AG20443 (cell line): ENCODE data around the gene HIPK2.

ENCODE experiments used
- DNase-seq: peaks from one replicate; pipeline ENCODE4 v3.0.0; 2012; ENCODE audit warnings: low spot score, mixed read lengths

Gene HIPK2

DNA sequence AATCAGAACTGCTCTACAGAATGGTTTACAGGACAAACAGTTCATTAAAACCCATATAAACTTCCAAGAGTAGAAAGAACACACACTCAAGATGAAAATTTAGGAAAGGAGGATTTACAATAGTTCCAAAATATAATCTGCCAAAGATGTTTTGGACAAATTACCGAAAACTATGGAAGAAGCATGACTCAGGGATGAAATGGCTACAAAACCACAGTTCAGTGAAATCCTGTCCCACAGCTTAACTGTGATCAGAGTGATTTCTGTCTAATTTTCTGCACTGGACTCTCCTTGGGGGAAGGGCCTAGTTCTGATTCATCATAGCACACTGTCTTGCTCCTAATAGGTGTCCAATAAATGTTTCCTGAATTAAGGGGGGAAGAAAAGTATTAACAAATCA lies 82.2 kb downstream of the HIPK2 start:
- peak; percentile 57 for DNase-seq

DNA sequence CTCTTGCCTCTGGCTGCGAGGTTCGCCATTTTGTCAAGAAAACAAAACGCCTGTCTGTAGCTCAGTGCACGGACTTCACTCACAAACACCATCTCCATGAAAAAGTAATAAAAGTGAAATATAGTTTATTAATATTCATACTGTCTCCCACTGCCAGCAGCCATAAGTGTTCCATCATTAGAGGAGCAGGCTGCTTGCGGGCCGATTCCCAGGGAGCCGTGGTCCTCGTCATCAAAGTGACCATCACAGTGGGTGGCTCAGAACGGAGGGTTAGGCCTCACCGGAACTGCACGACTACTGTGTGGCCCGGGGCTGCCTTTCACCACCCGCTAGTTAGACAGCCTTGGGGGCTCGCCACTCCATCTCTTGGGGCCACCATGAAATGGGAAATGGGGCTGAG lies 82.7 kb downstream of the HIPK2 start:
- DNase-seq = no peak

DNA sequence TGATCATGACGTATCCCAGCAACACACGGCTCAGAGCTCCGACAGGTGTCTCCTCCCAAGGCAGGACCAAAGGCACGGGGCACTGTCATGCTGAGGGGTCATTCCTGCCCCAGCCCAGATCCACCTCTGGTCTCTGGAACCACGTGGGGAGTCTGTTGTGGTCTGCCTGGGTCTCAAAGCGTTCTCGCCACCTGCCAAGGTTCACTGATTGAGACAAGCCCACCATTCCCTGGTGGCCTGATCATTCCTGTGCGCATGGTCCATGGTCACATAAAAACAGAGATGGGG lies 83.5 kb downstream of the HIPK2 start:
- no peak for DNase-seq

DNA sequence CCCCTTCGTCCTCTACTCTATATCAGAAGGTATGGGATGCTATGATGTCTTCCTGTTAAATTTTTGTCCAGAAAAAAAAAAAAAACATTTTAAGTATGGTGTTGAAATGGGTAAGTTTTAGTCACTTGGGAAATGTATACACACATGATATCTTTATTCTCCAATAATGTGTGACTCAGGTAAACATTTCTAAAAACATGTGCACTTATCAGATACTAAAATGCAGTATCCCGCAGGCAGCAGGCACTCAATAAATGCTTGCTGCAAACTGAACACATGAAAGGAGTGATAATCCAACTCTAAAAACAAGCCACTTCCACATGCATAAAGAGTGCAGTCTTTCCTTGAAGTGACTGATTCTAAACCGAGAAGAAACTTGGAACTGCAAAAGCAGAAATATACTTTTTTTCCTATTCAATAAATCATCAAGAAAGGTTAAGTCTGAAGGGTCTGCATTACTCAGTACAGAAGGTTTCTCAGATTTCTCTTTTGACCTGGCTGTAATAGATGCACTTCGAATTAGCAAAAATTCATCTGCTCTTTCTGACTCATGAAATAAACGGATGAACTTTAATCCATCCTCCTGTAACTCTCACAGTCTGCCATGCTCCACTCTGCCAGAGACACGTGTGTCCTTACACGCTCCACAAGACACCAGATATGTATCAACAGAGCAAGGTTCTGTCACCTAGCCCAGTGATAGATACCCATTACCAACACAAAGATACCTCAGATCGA lies 84.0 kb downstream of the HIPK2 start:
- no peak for DNase-seq

DNA sequence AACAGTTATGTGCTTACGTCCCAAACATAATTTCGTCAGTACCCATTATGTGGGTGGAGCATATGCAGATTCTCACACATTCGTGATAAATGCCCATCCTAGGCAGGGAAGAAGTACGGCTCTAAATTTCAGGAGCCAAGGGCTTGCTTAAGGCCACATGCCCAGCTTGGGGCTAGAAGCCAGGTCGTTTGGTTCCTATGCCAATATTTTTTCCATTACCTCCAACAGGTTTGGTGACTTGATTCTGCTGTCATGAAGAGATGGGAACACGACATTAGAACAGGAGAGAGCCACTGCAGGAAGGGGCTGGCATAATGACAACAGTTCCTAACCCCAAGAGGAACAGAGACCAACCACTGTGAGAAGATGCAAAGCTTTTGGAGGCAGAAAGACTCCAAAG lies 85.1 kb downstream of the HIPK2 start:
- DNase-seq = no peak

DNA sequence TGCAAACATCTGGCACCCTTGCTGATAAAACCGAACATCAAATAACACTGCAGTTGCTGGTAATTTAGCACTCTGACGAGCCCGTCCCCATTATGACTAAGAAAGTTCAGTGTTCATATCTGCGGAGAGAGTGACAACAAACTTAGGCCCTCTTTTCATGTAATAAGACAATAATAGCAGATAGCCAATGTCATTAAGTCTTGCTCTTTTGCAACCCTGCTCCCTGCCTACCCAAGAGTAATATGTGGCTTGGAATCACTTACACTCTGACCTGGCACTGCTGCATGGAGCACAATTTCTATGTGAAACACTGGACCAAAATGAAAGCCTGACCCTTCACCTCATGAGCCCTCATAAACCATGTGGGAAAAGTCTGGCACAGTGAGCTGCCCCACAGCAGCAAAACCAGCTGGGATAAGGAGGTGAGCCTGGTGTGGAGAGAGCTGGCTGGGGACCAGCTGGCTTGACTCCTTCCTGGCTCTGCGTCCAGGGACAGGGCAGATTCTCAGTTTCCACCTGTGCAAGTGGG lies 86.5 kb downstream of the HIPK2 start:
- no peak for DNase-seq

DNA sequence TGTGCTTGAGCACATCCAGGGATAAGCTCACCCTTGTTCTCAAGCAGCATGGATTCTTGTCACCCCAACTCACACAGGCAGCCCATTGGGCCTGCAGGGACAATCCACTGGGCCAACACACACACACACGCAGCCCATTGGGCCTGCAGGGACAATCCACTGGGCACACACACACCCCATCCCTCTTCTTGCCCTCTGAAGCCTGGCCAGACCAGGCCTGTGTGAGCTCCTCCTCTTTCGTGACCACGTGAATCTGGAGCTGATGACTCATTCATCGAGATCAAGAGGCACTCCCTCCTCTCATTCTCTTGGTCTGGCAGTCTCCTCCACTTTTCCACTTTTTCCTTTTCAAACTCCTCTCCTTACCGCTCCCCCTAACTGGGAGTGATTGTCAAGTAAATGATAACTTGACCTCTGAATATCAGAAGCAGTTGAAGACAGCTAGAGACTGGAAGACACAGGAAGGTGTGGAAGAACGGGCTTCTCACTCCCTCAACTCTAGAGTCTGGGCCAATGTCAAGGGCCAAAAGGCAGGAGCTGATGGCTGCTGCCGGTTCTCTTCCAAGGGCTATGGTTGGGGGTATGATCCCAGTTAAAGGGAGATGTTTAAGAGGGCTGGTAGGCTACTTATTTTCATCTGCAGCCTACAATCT lies 89.7 kb downstream of the HIPK2 start:
- DNase-seq = peak; percentile 46

DNA sequence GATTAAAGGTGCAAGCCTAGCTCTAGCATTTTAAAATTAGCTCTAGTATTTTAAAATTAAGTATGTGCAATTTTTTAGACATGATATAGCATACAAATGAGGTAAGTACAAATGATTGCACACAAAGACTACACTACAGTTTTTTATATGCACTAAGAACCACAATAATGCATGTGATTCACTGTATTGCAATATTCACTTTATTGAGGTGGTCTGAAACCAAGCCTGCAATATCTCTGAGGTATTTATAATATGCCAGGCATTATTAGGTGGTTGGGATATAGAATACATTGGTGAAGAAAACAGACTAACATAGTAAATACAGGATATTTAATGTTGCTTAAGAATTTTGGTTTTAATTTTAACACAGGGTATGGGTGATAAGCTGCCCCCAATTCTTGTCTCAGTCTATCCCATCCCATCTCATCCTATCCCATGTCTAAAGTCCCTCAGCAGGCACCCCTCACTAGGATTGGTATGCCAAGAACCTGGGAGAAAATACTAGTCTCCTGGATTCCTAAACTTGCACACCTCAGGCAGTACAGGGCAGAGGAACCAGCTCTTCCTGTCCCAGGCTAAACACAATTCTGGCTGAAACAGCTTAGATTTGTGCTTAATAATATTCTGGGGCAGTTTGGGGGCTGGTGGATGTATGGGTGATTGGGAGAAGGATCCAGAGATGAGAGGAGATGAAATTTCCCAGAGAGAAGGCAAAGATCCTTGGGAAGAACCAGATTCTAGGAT lies 90.4 kb downstream of the HIPK2 start:
- no peak for DNase-seq

DNA sequence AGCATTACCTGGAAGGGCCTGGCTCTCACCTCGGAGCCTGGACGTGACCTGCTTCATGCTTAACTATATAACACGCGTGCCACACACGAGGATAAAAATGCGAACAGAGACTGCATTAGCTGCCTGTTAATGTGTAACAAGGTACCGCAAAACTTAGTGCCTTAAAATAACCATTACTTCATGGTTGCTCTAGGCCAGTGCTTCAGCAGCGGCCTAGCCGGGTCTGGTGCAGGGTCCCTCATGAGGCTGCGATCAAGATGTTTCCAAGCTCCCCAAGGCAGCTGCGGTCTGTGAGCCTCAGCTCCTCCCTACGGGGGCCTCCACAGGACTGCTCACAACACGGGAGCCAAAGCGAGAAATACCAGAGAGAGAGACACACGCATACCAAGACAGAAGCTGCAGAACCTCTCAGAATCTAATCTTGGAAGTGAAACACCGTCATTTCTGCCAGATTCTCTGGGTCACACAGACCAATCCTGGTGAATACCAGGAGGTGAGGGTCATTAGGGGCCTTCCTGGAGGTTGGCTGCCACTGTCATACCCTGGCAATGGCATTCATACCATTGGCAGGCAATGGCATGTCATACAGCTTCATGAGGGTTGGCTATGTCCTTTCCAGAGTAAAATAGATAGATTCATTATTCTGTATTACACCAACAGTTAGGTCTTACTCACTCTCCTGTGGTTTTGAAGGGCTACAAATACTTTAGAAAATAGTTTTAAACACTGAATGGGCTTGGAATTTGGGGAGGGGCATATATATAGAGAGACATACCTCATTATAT lies 94.5 kb downstream of the HIPK2 start:
- DNase-seq = peak; percentile 68

DNA sequence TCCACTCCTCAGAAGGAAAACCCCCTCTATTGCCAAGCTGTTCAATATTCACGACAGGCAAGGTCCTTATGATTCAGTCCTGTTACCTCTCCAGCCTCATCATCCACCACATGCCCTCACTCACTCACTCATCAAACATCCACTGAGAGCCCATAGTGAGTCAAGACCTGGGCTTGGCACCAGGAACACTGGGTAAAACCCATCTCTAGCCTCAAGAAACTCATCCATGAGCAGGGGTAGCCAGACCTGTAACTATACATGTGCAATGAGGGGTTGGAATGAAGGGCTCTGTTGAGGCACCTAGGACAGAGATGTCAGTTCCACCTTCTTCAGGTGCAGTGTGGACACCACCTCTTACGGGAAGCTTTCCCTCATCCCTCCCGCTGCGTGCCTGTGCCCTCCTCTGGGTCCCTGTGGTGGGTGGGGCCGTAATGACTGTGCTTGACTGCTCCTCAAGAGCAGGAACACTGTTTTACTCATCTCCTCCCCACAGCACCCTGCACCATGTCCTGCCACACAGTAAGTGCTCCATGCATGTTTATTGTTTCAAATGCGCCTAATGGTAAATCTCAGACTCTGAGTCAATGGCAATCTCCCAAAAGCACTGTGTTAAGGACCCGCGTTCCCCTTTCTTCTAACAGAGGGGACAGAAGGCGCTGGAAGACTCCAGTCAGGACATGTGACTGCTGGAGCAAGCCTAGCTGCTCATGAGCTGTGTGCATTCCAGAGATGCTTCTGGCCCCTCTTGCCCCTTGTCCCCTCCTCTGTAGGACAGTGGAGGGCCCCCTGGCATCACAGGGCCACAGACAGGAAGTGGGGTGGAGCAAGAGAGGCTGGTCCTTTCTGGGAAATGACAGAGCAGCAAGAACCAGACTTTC lies 95.4 kb downstream of the HIPK2 start:
- peak; percentile 60 for DNase-seq

DNA sequence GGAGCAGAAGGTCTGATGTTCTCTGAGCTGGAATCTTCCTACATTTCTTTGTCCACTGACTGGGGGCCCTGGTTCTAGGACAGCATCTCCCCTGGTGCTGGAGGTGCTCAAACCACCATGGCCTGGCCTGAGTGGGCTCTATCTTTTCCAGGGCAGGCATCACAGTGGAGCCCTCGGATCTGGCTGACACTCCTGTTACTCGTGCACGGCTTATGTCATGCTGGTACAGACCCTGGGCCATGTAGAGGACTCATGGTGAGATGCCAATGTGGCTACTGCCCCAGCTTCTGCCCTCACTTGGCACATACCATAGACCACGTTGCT lies 96.0 kb downstream of the HIPK2 start:
- DNase-seq = no peak

DNA sequence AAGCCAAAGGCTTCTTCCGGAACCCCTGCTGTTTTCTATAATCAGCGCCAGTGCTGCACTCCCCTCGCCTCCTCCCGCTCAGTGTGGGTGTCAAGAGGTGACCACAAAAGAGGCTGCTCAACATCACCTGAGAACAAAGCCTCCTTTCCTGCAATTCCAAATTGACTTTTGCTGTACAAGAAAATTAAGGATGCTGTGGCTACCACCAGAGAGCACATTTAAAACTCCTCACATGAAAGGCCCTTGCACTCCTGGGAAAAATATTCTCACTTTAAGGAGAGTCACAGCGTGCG lies 96.4 kb downstream of the HIPK2 start:
- no peak for DNase-seq

DNA sequence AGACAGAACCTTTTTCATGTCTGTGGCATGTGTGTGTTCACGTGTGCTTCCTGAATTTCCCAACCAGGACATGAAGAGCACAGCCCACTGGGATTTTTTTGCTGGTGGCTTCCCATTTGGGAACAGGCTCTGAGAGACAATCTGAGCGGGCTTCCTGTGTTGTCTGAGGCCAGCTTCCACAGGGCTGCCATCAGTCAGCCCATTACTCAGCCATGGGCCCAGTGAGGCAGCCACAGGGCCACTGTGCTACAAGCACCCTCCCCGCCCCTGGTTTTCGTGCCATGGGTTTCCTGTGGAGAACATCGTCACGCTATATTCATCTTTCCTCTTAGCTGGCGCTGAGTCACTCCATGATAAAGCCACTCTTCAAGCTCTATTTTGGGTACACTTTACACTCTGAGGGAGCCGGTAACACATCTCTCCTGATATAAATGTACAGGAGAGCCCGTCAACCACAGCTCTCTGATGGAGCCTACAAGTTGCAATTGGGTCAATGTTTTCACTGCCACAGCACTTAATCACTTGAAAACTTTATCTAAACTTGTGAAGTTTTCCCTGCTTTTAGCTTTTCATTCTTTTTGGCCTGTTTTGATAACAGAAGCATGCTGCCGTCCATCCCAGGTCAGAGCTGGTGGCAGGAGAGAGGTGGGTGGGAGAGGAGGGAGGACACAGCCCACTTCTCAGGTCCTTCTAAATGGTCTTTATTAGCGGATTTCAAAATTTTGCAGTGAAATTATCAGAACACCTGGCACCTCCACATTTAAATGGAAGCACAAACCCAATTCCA lies 96.9 kb downstream of the HIPK2 start:
- DNase-seq = peak; percentile 94

DNA sequence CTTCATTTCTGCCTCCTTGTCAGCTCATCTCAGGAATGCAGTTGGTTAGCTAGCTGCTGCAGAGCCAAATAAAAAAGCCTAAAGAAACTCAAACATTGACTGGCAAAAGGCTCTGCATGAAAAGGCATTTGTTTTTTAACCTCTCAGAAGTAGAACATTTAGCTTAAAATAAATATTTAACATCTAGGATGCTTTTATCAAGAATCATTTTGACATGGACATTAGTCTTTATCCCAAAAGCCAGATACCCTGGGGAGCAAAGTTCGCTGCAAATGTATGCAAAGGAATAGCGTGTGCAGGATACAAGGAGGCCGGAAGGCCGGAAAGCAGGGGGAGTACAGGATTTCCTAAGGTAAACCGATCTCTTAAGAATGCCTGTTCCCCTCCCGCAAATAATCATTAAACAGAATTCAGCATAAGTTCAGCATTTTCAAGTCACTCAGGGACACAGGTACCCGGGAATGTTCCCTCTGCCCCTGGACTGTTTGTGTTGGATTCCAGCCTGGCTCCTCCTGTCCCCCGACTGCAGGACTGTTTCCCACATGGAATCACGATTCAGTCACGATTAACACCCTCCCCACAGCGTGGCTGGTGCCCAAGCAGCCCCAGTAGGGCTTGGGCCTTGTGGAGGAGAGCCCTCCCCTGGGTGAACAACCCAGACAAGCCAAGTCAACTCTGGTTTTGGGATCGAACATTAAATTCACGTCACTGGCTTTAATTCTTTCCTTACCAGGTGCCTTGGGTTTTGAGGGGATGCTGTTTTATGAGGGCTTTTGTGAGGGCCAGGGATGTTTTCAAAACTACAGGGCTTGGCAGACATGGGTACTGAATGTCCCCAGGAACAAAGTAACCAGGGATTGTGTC lies 97.8 kb downstream of the HIPK2 start:
- DNase-seq = no peak

DNA sequence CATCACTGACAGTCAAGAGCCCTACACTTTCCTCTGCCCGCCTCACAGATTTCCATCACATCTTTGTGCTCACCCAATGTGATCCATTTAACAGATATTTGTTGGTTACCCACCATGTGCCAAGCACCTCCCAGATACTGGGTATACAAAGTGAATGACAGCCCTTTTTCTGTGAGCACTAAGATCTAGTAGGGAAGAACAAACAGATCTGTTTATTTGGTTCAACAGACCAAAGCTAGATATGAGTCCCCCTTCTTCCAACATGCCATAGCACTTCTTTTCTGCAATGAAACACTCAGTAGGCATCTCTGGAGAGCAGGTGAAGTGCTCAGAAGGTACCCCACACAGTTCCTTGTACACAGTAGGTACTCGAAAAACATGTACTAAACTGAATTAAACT lies 101.4 kb downstream of the HIPK2 start:
- no peak for DNase-seq

DNA sequence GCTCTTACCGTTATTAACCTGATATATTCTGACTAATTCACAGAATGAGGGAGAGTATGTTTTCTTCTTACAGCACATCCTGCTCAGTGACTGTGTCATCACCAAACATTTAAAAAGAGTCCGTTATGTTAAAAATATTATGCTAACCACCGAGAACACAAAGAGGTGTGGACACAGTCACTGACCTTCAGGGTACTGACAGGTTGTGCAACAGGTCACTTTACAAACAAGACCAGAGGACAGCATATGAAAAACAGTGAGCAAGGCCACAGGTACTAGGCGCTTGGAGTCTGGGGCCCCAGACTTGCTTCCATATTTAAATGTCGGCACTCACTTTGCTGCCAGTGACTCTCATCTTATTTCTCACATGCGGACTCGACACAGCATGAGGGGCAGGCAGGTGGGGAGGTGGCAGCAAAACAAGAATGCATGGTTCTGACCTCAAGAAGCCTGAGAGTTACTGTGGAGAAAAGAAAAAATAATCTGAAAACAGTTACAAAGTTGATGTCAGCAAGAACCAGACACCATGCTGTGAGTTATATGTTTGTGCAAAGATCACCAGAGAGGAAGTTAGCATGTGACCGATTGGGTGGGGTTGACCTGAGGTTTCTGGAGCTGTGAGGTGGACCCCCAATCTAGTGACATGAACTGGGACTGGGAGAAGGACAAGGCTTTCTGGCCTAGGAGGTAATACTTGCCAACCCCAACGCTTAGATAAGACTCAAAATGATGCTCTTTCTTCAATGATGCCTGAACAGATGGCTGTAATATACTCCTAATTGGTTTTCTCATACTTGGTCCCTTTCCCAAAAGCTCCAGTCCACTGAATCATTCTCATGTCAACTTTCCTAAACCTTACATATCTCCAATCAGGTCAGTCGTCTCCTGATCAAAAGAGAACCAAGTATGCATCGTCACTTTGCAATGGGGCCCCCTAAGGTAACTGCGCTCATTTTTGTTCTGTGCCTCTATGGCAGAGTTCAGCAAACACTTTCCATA lies 102.4 kb downstream of the HIPK2 start:
- DNase-seq = peak; percentile 33

DNA sequence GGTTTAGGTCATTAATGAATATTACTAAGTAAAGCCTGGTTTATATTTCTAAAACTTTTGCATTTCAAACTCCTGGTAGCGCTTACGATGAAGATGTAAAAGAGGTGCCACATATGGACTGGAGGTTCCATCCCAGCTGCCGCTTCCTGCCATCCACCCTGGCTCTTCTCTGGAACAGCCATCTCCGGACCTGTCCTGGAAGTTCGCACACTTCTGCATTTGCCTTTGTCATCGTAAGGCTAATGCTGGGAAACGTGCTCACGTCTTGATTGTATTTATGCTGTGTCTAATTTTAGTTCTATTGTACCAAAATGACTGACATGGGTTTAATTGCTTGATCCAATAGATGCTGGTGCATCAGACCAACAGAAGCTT lies 103.1 kb downstream of the HIPK2 start:
- no peak for DNase-seq

DNA sequence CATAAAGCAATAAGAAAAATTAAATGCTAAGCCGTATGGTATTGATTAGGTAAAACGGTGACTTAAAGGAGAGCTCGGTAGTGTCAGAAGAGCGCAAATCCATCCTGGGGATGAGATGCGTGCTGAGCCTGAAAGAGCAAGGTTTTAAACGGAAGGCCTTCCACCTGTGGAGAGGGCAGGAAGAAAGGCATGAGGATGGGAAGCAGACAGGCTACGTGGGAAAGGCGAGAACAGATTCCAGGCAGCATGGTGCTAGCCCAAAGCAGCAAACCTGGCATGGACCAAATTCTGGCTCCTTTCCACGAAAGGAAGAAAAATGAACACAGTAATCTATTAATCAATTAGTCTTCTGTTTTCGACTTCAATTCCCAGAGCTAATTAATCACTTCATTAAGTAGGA lies 103.5 kb downstream of the HIPK2 start:
- no peak for DNase-seq

DNA sequence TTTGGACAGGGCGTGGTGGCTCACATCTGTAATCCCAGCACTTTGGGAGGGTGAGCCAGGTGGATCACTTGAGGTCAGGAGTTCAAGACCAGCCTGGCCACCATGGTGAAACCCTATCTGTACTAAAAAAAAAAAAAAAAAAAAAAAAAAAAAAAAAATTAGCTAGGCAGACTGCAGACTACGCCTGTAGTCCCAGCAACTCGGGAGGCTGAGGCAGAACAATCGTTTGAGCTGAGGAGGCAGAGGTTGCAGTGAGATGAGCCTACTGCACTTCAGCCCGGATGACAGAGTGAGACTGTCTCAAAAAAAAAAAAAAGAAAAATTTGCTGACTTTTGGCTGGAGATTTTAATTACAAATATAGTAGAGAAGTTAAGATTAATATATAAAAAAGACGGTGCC lies 104.0 kb downstream of the HIPK2 start:
- DNase-seq = no peak
